ENCODE data around the gene ATP2B2. TPM values are rescaled to one million over a fixed set of nuclear protein-coding genes. Genes with fewer than 3 reads are reported as not detected.

Gene ATP2B2
- total RNA-seq, 1 donor from 2014 or later, result 0.42 TPM

GRCh38 chr3:10381336-10381735 is 124.0 kb downstream of the ATP2B2 start:
- Mint-ChIP-seq H3K9me3 (no peaks in the 10 kb centered on the region), H3K4me1 (no peaks in the 10 kb centered on the region)

GRCh38 chr3:10380906-10381305 is 124.5 kb downstream of the ATP2B2 start:
- Mint-ChIP-seq H3K27ac (ENCODE audit: unreplicated experiment) (no peak overlapping the region), H3K36me3 (ENCODE audit: low read depth) (no peaks in the 10 kb centered on the region), H3K4me3 (no peak overlapping the region), H3K9me3 (no peaks in the 10 kb centered on the region), H3K4me1 (no peaks in the 10 kb centered on the region), H3K27me3 (ENCODE audit: low read depth) (peaks cover 9% of the 10 kb centered on the region)
- no peak for TF ChIP-seq CTCF (conservative IDR thresholded peaks at IDR 0.05)
- no peak for DNase-seq (ENCODE audit: low read depth, low spot score)

More at GRCh38 chr3:10381336-10381735, 124.0 kb downstream of the ATP2B2 start:
- Mint-ChIP-seq H3K27ac (ENCODE audit: unreplicated experiment) (no peak overlapping the region), H3K27me3 (ENCODE audit: low read depth) (peaks cover 5% of the 10 kb centered on the region), H3K36me3 (ENCODE audit: low read depth) (no peaks in the 10 kb centered on the region), H3K4me3 (no peak overlapping the region)
- DNase-seq (ENCODE audit: low read depth, low spot score), result no peak
- TF ChIP-seq CTCF (conservative IDR thresholded peaks at IDR 0.05), result no peak

- H3K36me3 Mint-ChIP-seq (ENCODE audit: low read depth), result no peaks in the 10 kb centered on the region
- no peak overlapping the region for H3K27ac Mint-ChIP-seq (ENCODE audit: unreplicated experiment)
- H3K27me3 Mint-ChIP-seq (ENCODE audit: low read depth), result peaks cover 4% of the 10 kb centered on the region
- no peak for TF ChIP-seq CTCF (conservative IDR thresholded peaks at IDR 0.05)
- H3K4me3 Mint-ChIP-seq, result no peak overlapping the region
- no peaks in the 10 kb centered on the region for H3K9me3 Mint-ChIP-seq
- DNase-seq (ENCODE audit: low read depth, low spot score), result no peak
- H3K4me1 Mint-ChIP-seq, result no peaks in the 10 kb centered on the region
Measured at GRCh38 chr3:10379961-10380360, 125.4 kb downstream of the ATP2B2 start.

- Mint-ChIP-seq H3K4me1 (no peaks in the 10 kb centered on the region), H3K27ac (ENCODE audit: unreplicated experiment) (peak overlapping the region; percentile 45), H3K27me3 (ENCODE audit: low read depth) (peaks cover 4% of the 10 kb centered on the region)
Measured at GRCh38 chr3:10379161-10379560, 126.2 kb downstream of the ATP2B2 start.

GRCh38 chr3:10378742-10379141 is 126.6 kb downstream of the ATP2B2 start:
- Mint-ChIP-seq H3K4me3 (no peak overlapping the region), H3K4me1 (no peaks in the 10 kb centered on the region), H3K27ac (ENCODE audit: unreplicated experiment) (peak overlapping the region; percentile 45), H3K27me3 (ENCODE audit: low read depth) (peaks cover 4% of the 10 kb centered on the region), H3K36me3 (ENCODE audit: low read depth) (no peaks in the 10 kb centered on the region), H3K9me3 (no peaks in the 10 kb centered on the region)
- no peak for TF ChIP-seq CTCF (conservative IDR thresholded peaks at IDR 0.05)
- no peak for DNase-seq (ENCODE audit: low read depth, low spot score)

More at GRCh38 chr3:10379161-10379560, 126.2 kb downstream of the ATP2B2 start:
- Mint-ChIP-seq H3K36me3 (ENCODE audit: low read depth) (no peaks in the 10 kb centered on the region), H3K9me3 (no peaks in the 10 kb centered on the region), H3K4me3 (no peak overlapping the region)
- no peak for DNase-seq (ENCODE audit: low read depth, low spot score)
- no peak for TF ChIP-seq CTCF (conservative IDR thresholded peaks at IDR 0.05)

GRCh38 chr3:10378246-10378645 is 127.1 kb downstream of the ATP2B2 start:
- no peaks in the 10 kb centered on the region for H3K9me3 Mint-ChIP-seq
- H3K27ac Mint-ChIP-seq (ENCODE audit: unreplicated experiment), result no peak overlapping the region
- no peak for DNase-seq (ENCODE audit: low read depth, low spot score)
- H3K27me3 Mint-ChIP-seq (ENCODE audit: low read depth), result peaks cover 4% of the 10 kb centered on the region
- no peak overlapping the region for H3K4me3 Mint-ChIP-seq
- no peaks in the 10 kb centered on the region for H3K4me1 Mint-ChIP-seq
- no peaks in the 10 kb centered on the region for H3K36me3 Mint-ChIP-seq (ENCODE audit: low read depth)
- TF ChIP-seq CTCF (conservative IDR thresholded peaks at IDR 0.05), result no peak

Data from neural crest cell (in vitro differentiated cells).